ENCODE measurements around the gene CCDC13. TPM values are rescaled to one million over a fixed set of nuclear protein-coding genes. Genes with fewer than 3 reads are reported as not detected.

CCDC13 gene
- total and polyA plus RNA-seq, 8 donors = 0.90 to 3.5 (median 2.0) TPM

DNA sequence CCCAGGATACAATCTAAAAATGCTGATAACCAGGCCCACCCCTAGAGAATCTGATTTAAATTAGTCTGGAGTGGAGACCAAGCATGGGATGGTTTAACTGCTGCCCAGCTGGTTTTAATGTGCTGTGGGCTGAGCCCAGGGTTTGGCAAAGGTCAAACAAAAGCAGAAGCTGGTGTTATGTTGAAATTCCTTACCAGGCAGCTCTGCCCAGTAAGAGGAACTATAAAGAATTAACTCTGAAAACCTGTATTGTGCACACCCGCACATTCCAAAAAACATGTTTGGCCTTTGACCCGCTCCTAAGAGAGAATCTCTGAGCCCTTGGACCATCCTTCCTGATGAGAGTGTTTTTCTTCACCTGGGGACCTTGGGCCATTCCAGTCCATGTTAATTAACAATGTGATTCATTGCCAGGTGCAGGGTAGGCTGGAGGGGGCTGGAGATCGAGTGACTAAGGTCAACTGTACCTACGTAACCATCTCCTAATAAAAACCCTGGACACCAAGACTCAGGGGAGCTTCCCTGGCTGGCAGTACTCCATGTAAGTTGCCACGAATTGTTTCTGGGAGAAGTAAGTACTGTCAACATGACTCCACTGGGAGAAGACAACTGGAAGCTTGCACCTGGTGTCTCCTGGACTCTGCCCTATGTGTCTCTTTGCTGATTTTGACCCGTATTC lies 10.9 kb downstream of the CCDC13 start:
- Histone ChIP-seq H3K9me3 (no peaks in the 10 kb centered on the region), H3K4me1 (peaks cover 0 to 44% of the 10 kb centered on the region in 2 donors), H3K27ac (peak overlapping the region in 1 of 2 donors; percentile 83), H3K4me3 (no peak overlapping the region), H3K27me3 (no peaks in the 10 kb centered on the region), H3K36me3 (no peaks in the 10 kb centered on the region)
- ATAC-seq = peak; percentile 67
- TF ChIP-seq, protein P1, sequence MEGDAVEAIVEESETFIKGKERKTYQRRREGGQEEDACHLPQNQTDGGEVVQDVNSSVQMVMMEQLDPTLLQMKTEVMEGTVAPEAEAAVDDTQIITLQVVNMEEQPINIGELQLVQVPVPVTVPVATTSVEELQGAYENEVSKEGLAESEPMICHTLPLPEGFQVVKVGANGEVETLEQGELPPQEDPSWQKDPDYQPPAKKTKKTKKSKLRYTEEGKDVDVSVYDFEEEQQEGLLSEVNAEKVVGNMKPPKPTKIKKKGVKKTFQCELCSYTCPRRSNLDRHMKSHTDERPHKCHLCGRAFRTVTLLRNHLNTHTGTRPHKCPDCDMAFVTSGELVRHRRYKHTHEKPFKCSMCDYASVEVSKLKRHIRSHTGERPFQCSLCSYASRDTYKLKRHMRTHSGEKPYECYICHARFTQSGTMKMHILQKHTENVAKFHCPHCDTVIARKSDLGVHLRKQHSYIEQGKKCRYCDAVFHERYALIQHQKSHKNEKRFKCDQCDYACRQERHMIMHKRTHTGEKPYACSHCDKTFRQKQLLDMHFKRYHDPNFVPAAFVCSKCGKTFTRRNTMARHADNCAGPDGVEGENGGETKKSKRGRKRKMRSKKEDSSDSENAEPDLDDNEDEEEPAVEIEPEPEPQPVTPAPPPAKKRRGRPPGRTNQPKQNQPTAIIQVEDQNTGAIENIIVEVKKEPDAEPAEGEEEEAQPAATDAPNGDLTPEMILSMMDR (IDR thresholded peaks at IDR 0.05) = no peak
- DNase-seq = peak in 1 of 4 donors; percentile 37
- intact Hi-C loops (cut with DNase I) = no loop called here

DNA sequence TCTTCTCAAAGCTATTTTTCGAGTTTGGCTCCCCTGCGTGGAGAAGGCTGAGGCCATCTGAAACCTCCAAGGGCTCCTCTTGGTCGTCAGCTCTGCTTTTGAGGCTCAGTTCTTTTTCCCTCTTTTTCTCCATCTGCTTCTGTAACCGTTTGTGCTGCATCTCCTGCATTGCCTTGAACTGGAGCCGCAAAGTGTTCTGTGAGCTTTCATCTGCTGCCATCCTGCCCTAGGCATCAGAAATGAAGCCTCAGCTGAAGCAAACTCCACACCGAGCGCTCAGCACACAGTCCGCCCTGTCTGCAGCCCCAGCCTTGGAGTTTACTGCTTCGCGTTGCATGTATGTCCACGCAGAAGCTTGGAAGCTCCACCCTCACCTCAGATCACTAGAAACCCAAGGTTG lies 14.9 kb downstream of the CCDC13 start:
- H3K9me3 ChIP-seq = no peaks in the 10 kb centered on the region
- peaks cover 0 to 25% of the 10 kb centered on the region in 2 donors for H3K4me1 ChIP-seq
- intact Hi-C loops (cut with DNase I) = no loop called here
- H3K27me3 ChIP-seq = no peaks in the 10 kb centered on the region
- H3K4me3 ChIP-seq = no peak overlapping the region
- no peaks in the 10 kb centered on the region for H3K36me3 ChIP-seq
- ATAC-seq (no peak), DNase-seq (peak in 1 of 4 donors; percentile 24)
- TF ChIP-seq, protein P1 (IDR thresholded peaks at IDR 0.05) = no peak
- no peak overlapping the region for H3K27ac ChIP-seq

DNA sequence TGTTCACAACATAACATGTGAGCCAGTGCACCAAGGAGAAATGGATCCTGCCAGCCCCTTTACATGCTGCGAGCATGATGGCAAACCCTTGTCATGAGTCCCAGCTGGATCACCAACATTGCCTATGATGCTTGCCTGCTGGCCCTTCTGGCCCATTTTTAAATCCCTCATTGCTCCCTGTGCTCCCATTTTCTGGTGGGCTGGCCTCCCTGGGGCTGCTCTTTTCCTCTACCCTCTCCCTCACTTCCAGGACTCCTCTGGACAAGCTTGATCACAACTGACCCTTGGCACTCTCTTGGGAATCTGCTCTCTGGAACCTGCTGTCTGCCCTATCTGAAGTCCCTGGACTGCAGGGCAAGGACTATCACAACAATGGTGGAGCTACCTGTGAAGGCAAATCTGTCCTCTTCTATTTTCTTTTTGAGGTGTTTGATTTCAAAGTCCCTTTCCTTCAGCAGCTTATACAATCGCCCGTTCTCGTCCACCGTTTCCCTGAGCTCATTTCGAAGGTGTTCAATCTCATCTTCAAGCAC lies 16.3 kb downstream of the CCDC13 start:
- intact Hi-C loops (cut with DNase I) = no loop called here
- Histone ChIP-seq H3K36me3 (no peaks in the 10 kb centered on the region), H3K4me1 (peaks cover 0 to 11% of the 10 kb centered on the region in 2 donors), H3K27ac (no peak overlapping the region), H3K4me3 (no peak overlapping the region), H3K27me3 (no peaks in the 10 kb centered on the region), H3K9me3 (no peaks in the 10 kb centered on the region)
- ATAC-seq (no peak), DNase-seq (peak in 1 of 4 donors; percentile 12)
- TF ChIP-seq, protein P1 (IDR thresholded peaks at IDR 0.05) = no peak

DNA sequence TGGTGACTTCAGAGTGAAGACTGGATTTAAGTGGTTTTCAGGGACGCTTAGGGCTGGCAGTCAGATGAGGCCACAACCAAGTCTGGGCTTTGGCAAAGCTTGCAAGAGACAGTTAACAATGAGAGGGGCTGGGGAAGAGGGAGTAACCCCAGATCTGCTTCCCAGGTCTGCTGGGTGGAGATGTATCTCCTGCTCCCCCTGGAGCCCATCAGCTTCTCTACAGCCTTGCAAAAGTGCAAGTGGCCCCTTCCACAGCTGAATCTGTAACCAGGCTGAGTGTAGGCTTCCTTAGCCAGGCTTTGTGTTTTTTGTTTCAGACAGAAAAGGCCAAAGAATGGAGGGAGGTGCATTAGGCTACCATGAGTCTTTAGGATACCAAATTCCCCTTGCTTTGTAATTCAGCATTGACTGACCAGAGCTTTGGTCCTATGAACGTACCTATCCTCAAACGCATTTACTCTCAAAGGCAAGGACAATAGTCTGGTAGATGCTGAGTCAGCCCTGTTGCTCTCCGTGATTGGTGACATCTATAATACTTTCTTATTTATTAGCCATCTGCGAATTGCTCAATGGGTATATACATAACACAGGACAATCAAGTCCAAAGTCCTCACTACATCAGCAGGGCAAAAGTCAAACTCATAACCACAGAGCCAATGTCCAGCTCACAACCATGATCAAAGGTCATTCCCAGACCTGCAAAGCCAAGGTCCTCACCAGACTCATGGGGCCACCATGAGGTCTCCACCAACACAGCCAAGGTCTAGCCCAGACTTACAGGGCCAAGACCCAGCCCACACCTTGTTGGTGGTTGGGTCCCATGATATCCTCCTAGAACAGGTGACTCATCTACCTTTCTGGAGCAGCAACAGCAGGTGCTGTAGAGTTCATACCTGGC lies 17.1 kb downstream of the CCDC13 start:
- H3K27ac ChIP-seq = no peak overlapping the region
- H3K36me3 ChIP-seq = no peaks in the 10 kb centered on the region
- ATAC-seq (peak; percentile 32), DNase-seq (peak in 1 of 4 donors; percentile 28)
- intact Hi-C loops (cut with DNase I) = no loop called here
- H3K4me1 ChIP-seq = peaks cover 0 to 3% of the 10 kb centered on the region in 2 donors
- H3K27me3 ChIP-seq = no peaks in the 10 kb centered on the region
- TF ChIP-seq, protein P1 (IDR thresholded peaks at IDR 0.05) = peak in 1 of 2 donors; percentile 20
- no peak overlapping the region for H3K4me3 ChIP-seq
- no peaks in the 10 kb centered on the region for H3K9me3 ChIP-seq

DNA sequence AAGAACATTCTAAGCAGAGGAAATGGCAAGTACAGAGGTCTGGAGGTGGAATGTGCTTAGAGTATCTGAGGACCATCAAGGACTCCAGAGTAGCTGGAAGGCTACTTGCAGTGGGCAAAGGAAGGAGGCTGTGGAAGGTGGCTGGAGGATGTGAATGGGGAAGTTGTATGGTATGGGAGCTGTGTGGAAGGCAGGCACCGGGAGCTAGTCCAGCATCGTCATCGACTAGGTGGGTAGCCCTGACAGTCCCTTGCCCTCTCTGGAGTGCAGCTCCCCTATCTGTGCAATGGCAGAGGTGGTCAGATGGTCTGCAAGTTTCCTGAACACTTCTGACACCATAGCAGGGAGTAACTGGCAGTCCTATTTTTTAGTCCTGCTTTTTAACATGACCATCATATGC lies 19.3 kb downstream of the CCDC13 start:
- TF ChIP-seq, protein P1 (IDR thresholded peaks at IDR 0.05) = no peak
- H3K36me3 ChIP-seq = no peaks in the 10 kb centered on the region
- intact Hi-C loops (cut with DNase I) = no loop called here
- no peak overlapping the region for H3K27ac ChIP-seq
- ATAC-seq (no peak), DNase-seq (peak in 1 of 4 donors; percentile 28)
- H3K9me3 ChIP-seq = no peaks in the 10 kb centered on the region
- H3K4me3 ChIP-seq = no peak overlapping the region
- H3K4me1 ChIP-seq = peaks cover 0 to 9% of the 10 kb centered on the region in 2 donors
- no peaks in the 10 kb centered on the region for H3K27me3 ChIP-seq

Data from left lung (tissue), 10 donors.